Chondrocyte (in vitro differentiated cells): ENCODE results near the gene PCBP1. TPM values are rescaled to one million over a fixed set of nuclear protein-coding genes. Genes with fewer than 3 reads are reported as not detected.
A peak's percentile ranks its signal among the peaks of the same experiment; 100 is the strongest.
"Not testable (repeated sequence)": the region's sequence is repeated elsewhere in the genome, so short reads cannot be mapped to it uniquely, and the experiment has no call there.

Experiments used
- DNase-seq: peaks from one replicate; pipeline ENCODE4 v3.0.0; 2021; ENCODE audit warnings: mixed read lengths, low spot score
- H3K27ac Mint-ChIP-seq: one replicate; pipeline ENCODE4 v1.8.0; 2021; ENCODE audit warnings: mild to moderate bottlenecking, moderate library complexity, mixed read lengths; ENCODE audit not compliant: unreplicated experiment
- H3K27me3 Mint-ChIP-seq: 2 replicates; pipeline ENCODE4 v1.8.0; 2021; ENCODE audit warnings: low read depth, mixed read lengths
- H3K36me3 Mint-ChIP-seq: 2 replicates; pipeline ENCODE4 v1.8.0; 2021; ENCODE audit warnings: low read depth, mixed read lengths
- H3K4me1 Mint-ChIP-seq: 2 replicates; pipeline ENCODE4 v1.8.0; 2021; ENCODE audit warnings: low read depth, mild to moderate bottlenecking, mixed read lengths
- H3K4me3 Mint-ChIP-seq: one replicate; pipeline ENCODE4 v1.8.0; 2021; ENCODE audit warnings: mild to moderate bottlenecking, moderate library complexity, mixed read lengths; ENCODE audit not compliant: unreplicated experiment
- H3K9me3 Mint-ChIP-seq: 2 replicates; pipeline ENCODE4 v1.8.0; 2021; ENCODE audit warnings: low read depth, mixed read lengths
- total RNA-seq: library from RNA; stranded (reverse); gene quantifications from 3 replicates; pipeline ENCODE4 v1.2.1, GENCODE V29; 2021
- TF ChIP-seq, protein P1 (sequence below): fragments of 200-600 bp; sonication (generic); IDR thresholded peaks from 2 replicates; pipeline ENCODE4 v1.5.0; 2021; ENCODE audit warnings: antibody characterized with exemption, mild to moderate bottlenecking, moderate library complexity

The PCBP1 gene
- total RNA-seq, 1 donor from 2014 or later = 220 TPM

GRCh38 chr2:70094978-70095719 lies 7.9 kb downstream of the PCBP1 start:
- Mint-ChIP-seq H3K4me3 (no peak overlapping the region), H3K36me3 (no peaks in the 10 kb centered on the region), H3K27ac (peak overlapping the region; percentile 72), H3K27me3 (no peaks in the 10 kb centered on the region), H3K9me3 (no peaks in the 10 kb centered on the region), H3K4me1 (peaks cover 9% of the 10 kb centered on the region)
- DNase-seq = peak; percentile 8
- TF ChIP-seq, protein P1, sequence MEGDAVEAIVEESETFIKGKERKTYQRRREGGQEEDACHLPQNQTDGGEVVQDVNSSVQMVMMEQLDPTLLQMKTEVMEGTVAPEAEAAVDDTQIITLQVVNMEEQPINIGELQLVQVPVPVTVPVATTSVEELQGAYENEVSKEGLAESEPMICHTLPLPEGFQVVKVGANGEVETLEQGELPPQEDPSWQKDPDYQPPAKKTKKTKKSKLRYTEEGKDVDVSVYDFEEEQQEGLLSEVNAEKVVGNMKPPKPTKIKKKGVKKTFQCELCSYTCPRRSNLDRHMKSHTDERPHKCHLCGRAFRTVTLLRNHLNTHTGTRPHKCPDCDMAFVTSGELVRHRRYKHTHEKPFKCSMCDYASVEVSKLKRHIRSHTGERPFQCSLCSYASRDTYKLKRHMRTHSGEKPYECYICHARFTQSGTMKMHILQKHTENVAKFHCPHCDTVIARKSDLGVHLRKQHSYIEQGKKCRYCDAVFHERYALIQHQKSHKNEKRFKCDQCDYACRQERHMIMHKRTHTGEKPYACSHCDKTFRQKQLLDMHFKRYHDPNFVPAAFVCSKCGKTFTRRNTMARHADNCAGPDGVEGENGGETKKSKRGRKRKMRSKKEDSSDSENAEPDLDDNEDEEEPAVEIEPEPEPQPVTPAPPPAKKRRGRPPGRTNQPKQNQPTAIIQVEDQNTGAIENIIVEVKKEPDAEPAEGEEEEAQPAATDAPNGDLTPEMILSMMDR = no peak

DNA sequence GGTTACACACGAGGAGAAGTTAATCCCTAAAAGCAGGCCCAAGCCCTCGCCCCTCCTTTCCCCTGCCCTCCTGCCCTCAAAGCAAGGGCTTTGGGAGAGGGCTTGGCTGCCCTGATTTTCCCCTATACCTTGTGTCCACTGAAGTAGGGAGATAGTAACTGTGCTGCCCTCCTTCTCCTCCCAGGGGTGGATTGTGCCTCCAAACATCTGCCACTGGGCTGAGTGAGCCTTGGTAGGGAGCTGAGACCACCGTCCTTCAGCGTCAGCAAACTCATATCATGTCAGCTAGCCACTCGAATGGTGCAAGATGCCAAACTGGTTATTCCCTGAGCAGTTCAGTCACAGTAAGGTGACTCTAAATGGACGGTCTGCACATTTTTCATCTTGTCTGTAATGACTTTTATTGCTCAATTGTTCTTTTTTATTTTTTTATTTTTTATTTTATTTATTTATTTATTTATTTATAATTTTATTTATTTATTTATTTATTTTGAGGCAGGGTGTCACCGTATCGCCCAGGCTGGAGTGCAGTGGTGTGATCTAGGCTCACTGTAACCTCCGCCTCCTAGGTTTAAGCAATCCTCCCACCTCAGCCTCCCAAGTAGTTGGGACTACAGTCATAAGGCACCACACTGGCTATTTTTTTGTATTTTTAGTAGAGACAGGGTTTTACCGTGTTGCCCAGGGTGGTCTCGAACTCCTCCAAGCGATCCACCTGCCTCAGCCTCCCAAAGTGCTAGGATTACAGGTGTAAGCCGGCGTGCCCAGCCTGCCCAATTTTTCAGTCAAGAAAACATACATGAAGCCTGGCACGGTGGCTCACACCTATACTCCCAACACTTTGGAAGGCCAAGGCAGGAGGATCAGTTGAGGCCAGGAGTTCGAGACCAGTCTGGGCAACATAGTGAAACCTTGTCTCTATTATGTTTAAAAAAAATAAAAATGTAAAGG lies 8.7 kb downstream of the PCBP1 start:
- TF ChIP-seq, protein P1 = no peak
- Mint-ChIP-seq H3K36me3 (no peaks in the 10 kb centered on the region), H3K9me3 (no peaks in the 10 kb centered on the region), H3K4me3 (no peak overlapping the region), H3K27ac (peak overlapping the region; percentile 17), H3K27me3 (no peaks in the 10 kb centered on the region), H3K4me1 (peaks cover 6% of the 10 kb centered on the region)
- peak; percentile 66 for DNase-seq

DNA sequence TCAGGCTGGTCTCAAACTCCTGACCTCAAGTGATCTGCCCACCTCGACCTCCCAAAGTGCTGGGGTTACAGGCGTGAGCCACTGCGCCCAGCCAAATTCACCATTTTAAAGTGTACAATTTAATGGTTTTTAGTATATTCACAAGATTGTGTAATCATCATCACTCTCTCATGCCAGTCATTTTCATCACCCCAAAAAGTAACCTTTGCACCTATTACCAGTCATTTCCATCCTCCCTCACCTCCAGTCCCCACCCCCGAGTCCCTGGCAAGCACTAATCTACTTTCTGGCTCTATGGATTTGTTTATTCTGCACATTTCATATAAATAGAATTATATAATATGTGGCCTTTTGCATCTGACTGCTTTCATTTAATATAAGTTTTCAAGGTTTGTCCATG lies 10.8 kb downstream of the PCBP1 start:
- peaks cover 6% of the 10 kb centered on the region for H3K4me1 Mint-ChIP-seq
- DNase-seq = no peak
- H3K36me3 Mint-ChIP-seq = no peaks in the 10 kb centered on the region
- TF ChIP-seq, protein P1 = no peak
- H3K9me3 Mint-ChIP-seq = no peaks in the 10 kb centered on the region
- H3K4me3 Mint-ChIP-seq = no peak overlapping the region
- no peak overlapping the region for H3K27ac Mint-ChIP-seq
- H3K27me3 Mint-ChIP-seq = no peaks in the 10 kb centered on the region

DNA sequence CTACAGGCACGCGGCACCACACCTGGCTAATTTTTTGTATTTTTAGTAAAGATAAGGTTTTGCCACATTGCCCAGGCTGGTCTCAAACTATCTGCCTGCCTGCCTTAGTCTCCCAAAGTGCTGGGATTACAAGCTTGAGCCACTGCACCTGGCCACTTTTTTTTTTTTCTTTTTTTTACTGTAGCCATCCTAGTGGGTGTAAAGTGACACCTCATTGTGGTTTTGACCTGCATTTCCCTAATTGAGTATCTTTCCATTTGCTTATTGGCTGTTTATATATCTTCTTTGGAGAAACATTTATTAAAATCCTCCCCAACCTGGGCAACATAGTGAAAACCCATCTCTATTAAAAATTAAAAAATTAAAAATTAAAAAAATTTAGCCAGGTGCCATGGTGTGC lies 12.0 kb downstream of the PCBP1 start:
- Mint-ChIP-seq H3K27me3 (no peaks in the 10 kb centered on the region), H3K9me3 (no peaks in the 10 kb centered on the region), H3K36me3 (no peaks in the 10 kb centered on the region), H3K4me1 (peaks cover 12% of the 10 kb centered on the region), H3K27ac (no peak overlapping the region), H3K4me3 (no peak overlapping the region)
- TF ChIP-seq, protein P1 = no peak
- DNase-seq = no peak

GRCh38 chr2:70101174-70101573 lies 13.9 kb downstream of the PCBP1 start:
- peaks cover 18% of the 10 kb centered on the region for H3K4me1 Mint-ChIP-seq
- TF ChIP-seq, protein P1 = no peak
- no peak overlapping the region for H3K27ac Mint-ChIP-seq
- no peaks in the 10 kb centered on the region for H3K36me3 Mint-ChIP-seq
- H3K9me3 Mint-ChIP-seq = no peaks in the 10 kb centered on the region
- H3K27me3 Mint-ChIP-seq = no peaks in the 10 kb centered on the region
- H3K4me3 Mint-ChIP-seq = no peak overlapping the region
- peak; percentile 9 for DNase-seq

GRCh38 chr2:70101686-70102085 lies 14.4 kb downstream of the PCBP1 start:
- not testable (repeated sequence) for H3K9me3 Mint-ChIP-seq, H3K36me3 Mint-ChIP-seq, H3K4me3 Mint-ChIP-seq, H3K27me3 Mint-ChIP-seq, H3K27ac Mint-ChIP-seq
- peak; percentile 11 for DNase-seq
- peaks cover 18% of the 10 kb centered on the region for H3K4me1 Mint-ChIP-seq

DNA sequence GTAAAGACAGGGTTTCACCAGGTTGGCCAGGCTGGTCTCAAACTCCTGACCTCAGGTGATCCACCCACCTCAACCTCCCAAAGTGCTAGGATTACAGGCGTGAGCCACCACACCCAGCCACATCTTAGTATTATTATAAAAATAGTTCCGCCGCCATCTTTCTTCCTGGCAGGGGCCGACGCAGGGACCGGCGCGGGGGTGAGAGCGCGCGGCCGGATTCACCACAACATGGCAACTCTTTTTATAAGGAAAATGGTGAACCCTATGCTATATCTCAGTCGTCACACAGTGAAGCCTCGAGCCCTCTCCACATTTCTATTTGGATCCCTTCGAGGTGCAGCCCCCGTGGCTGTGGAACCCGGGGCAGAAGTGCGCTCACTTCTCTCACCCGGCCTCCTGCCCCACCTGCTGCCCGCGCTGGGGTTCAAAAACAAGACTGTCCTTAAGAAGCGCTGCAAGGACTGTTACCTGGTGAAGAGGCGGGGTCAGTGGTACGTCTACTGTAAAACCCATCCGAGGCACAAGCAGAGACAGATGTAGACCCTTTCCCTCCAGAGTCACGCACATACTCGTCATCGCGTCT lies 15.1 kb downstream of the PCBP1 start:
- H3K4me3 Mint-ChIP-seq, H3K9me3 Mint-ChIP-seq, H3K27me3 Mint-ChIP-seq, H3K36me3 Mint-ChIP-seq, H3K27ac Mint-ChIP-seq: not testable (repeated sequence)
- peaks cover 22% of the 10 kb centered on the region for H3K4me1 Mint-ChIP-seq
- DNase-seq = peak; percentile 30
